Omental fat pad (tissue), 4 donors: ENCODE results near the gene HIRA. TPM values are rescaled to one million over a fixed set of nuclear protein-coding genes. Genes with fewer than 3 reads are reported as not detected.

ENCODE experiments used
- ATAC-seq: fragments of 150-250 bp; one replicate; pipeline ENCODE4 v1.9.1; 2016; ENCODE audit warnings: mild to moderate bottlenecking, moderate library complexity; ENCODE audit not compliant: low FRiP score
- DNase-seq: peaks from one replicate; pipeline ENCODE4 v3.0.0-alpha.2; 2019; ENCODE audit warnings: low spot score
- CTCF ChIP-seq, 3 donors: fragments of 450-650 bp; IDR thresholded peaks; one replicate each; pipeline ENCODE4 v1.5.1; 2016 to 2017; ENCODE audit warnings: antibody characterized with exemption in 3 of 3, mild to moderate bottlenecking in 3 of 3, moderate library complexity in 2 of 3
- total RNA-seq, 4 donors: library from RNA; depleted of rRNA; stranded (reverse); fragments of >200 nt; gene quantifications; one replicate each; pipeline ENCODE4 v1.1.0, GENCODE V29; 2016

HIRA gene
- total RNA-seq: 10 to 100 TPM; 20.8 to 32.7 (median 22.6) TPM

GRCh38 chr22:19431649-19432132 lies at the start of gene HIRA:
TSS of gene HIRA (minus strand) at chr22:19431733. CDS start at chr22:19431476, 257 bp downstream.
- ATAC-seq (peak; percentile 67), DNase-seq (no peak)
- TF ChIP-seq CTCF (IDR thresholded peaks at IDR 0.05): no peak

- no peak for ATAC-seq
- DNase-seq: no peak
- no peak for TF ChIP-seq CTCF (IDR thresholded peaks at IDR 0.05)
These were observed 49.3 kb upstream of the HIRA start for GRCh38 chr22:19480789-19481188.

GRCh38 chr22:19480173-19480568 lies 48.6 kb upstream of the HIRA start:
- DNase-seq (no peak), ATAC-seq (no peak)
- TF ChIP-seq CTCF (IDR thresholded peaks at IDR 0.05): no peak

- ATAC-seq (peak; percentile 97), DNase-seq (peak; percentile 88)
- no peak for TF ChIP-seq CTCF (IDR thresholded peaks at IDR 0.05)
These were observed 48.0 kb upstream of the HIRA start, which contains the start of gene CDC45 for GRCh38 chr22:19479355-19480172. TSS of gene CDC45 (plus strand) at chr22:19479920. CDS start at chr22:19479969, 49 bp downstream.

- TF ChIP-seq CTCF (IDR thresholded peaks at IDR 0.05): no peak
- ATAC-seq: peak; percentile 90
- peak; percentile 44 for DNase-seq
These were observed 47.4 kb upstream of the HIRA start, which contains the start of gene UFD1 for GRCh38 chr22:19478901-19479354. TSS of gene UFD1 (minus strand) at chr22:19479193. CDS start at chr22:19479085, 108 bp downstream.

GRCh38 chr22:19478045-19478900 lies 46.7 kb upstream of the HIRA start:
- ATAC-seq: no peak
- TF ChIP-seq CTCF (IDR thresholded peaks at IDR 0.05): no peak
- DNase-seq: no peak
